G401.6 (cell line): ENCODE measurements around the gene SEMA3F.

Experiments
- FAIRE-seq: peaks from 2 replicates; lab custom pipeline; 2012; peaks lifted over from hg19 to GRCh38; lab: Jason Lieb, UNC

SEMA3F gene

GRCh38 chr3:50132421-50133282 is 22.5 kb upstream of the SEMA3F start:
- FAIRE-seq, result no peak

DNA sequence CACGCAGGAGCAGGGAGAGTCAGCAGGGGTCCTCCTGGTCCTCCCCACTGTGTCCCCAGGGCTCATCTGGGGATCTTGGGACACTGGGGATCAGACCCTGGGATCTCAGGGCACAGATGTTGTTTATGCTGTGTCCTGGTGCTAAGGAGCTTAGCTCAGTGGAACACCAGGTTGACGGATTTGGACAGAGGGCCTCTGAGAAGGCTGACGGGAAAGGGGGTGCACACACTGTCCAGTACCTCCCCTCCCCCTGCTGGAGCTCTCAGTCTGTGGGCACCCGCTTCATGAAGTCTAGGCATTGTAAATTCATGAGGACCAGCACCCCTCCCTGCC is 21.9 kb upstream of the SEMA3F start:
- no peak for FAIRE-seq

GRCh38 chr3:50134367-50134766 is 20.8 kb upstream of the SEMA3F start:
- FAIRE-seq, result no peak

- no peak for FAIRE-seq
Observed at GRCh38 chr3:50135964-50136363, 19.2 kb upstream of the SEMA3F start.

- FAIRE-seq, result no peak
Observed at GRCh38 chr3:50136714-50137405, 18.3 kb upstream of the SEMA3F start.

DNA sequence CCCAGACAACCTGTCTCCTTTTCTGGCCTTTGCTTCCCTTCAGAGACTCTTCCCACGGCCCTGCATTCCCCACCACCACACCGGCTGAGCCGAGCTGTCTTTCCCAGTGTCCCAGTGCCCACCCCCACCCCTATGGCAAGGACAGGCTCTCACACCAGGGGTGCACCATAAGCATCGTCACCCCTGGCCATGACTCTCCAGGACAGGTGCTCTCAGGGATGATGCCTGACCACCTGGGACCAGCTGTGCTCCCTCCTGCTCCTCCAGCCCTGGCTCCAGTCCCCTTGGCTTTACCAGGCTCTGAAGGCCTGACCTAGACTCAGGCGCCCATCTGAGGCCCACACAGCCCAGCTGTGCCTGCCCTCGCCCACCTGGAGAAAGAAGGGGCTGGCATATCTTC is 17.6 kb upstream of the SEMA3F start:
- no peak for FAIRE-seq

DNA sequence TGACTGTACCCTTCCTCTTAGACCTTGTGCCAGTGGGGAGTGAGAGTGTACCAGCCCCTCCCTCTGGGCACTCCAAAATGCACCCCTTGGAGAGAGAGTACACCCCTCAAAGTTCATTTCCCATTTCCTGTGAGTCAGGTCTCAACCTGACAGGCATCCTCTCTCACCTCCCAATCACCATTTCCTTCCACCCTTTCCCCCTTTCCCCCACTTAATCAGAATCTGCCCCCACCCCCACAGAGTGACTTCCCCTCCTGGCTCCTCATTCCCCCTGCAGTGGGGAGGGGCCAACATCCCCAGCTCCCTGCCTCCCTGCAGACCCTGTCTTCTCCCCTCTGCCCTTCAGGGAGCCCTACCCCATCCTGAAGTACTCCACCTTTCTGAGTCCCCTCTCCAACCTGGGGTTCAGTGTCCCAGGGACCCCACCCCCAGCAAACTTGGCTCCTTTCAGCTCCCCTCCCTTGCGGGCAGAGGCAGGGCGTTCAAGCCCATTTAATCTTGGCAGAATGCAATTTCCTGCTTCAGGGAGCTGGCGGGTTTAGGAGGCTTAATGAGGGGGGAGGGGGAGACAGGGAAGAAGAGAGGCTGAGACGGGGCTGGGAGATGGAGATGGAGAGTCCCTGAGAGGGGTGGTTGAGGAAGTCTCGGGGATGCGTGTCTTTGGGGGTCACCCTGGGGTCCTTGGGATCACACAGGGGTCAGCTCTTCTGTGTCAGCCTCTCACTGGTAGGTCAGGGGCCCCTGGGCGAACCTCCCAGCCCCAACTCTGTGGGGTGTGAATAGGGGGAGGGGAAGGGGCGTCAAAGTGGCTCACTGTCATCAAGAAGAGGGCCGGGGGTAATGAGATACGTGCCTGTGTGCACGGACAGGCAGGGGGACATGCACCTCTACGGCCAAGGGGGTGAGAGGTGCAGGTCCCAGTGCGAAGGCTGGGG is 16.6 kb upstream of the SEMA3F start:
- no peak for FAIRE-seq

- FAIRE-seq, result no peak
Observed at GRCh38 chr3:50139308-50139707, 15.8 kb upstream of the SEMA3F start.

DNA sequence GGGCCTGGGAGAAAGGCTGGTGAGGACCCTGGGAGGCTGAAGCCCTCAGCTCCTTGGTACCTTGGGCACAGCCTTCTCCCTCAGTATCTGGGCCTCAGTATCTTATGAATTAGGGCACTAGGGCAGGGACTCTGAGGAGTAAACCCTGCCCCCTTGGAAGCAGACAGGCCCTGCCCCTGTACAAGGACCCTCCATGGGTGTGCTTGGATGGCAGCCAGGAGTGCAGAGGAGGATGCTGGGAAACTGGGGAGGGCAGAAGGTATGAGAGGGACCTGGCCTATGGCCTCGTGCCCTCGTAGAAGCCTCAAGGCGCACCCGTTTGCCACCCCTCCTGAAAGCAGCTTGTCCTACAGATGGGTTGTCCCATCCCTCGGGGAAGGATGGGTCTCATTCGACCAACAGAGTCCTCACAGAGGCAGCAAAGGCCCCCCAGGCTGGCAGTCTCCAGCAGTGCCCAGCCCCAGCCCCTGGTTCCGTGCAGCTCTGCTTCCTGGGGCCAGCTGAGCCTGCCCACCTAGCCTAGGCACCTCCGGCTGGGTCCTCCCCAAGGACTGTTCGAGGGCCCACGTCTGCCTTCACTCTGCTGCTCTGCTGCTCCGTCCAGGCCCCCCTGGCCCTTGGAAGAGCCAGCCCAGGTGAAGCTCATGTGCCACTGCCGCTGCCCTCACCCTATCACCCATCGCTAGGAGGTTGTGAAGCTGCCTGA is 15.3 kb upstream of the SEMA3F start:
- FAIRE-seq, result no peak

- FAIRE-seq, result no peak
Observed at GRCh38 chr3:50140990-50141389, 14.1 kb upstream of the SEMA3F start.

- no peak for FAIRE-seq
Observed at GRCh38 chr3:50146316-50146901, 8.7 kb upstream of the SEMA3F start.

GRCh38 chr3:50147016-50147415 is 8.1 kb upstream of the SEMA3F start:
- FAIRE-seq, result no peak

DNA sequence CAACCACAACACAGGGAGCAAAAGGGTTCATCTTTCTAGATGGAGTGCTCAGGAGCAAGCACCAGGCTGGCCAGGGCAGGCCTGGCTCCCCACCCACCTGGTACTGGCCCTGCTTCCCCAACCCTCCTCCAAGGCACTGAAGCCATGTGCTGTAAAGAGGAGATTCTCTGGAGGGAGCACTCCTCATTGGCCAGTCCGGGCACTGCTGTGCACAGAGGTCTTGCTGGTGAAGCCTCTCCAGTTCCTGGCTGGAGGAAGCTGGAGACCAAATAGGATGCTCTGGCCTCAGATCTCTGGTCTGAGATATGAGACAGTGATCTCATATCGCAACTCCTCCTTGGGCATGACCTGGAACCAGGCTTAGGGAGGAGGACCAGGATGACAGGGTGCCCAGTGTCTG is 7.7 kb upstream of the SEMA3F start:
- FAIRE-seq, result no peak

DNA sequence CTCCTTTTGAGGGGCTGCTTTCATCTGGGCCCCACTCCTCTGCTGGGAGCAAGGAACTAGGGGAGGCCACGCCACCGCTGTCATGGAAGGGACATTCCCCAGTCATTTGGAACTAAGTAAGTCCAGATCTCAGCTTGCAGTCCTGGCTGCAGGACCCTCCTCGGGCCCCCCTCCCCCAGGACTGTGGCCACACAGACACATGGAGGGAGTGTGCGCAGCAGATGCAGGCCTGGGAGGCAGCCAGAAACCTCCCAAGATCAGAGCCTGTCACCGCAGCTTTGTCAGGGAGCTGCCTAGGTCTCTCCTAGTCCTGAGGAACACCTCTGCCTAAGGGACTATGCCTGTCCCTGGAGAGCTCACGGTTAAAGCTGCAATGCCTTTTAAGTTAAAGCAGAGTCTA is 7.3 kb upstream of the SEMA3F start:
- FAIRE-seq, result no peak

- no peak for FAIRE-seq
Observed at GRCh38 chr3:50150404-50150750, 4.7 kb upstream of the SEMA3F start.

DNA sequence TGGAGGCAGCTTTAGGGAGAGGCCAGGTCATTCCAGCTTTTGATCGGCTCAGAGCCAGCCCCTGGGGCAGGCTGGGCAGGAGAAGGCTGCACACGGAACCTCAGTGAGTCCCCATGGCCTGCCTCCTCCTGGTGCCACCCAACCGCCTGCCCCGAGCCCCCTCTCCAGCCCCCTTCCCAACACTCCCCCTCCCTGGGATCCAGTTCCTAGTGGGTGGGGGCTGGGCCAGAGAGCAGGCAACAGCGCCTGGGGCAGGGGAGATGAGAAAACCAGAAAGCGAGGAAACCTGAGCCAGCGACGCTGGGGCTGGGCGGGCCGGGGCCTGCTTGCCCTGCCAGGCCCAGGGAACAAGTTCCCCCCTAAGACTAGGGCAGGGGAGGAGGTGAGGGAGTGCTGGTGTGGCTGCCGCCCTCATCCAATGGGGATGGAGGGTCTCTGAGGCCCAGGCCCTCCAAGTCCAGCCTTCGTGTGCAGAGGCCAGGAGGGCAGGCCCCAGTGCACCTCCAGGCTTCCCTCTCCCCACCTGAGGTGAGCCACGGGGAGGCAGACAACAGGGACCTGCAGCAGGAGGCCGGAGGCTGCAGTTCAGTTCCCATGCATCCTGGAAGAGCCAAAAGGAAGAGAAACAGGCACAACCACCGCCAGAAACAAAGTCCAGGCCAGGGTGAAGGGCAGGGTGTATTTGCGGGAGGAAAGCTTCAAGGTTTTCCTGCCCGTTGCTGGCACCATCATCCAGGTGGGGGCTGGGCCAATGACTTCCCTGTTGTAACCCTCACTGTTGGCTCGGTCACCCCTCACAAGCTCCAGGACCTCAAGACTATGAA is 4.0 kb upstream of the SEMA3F start:
- FAIRE-seq, result no peak

- no peak for FAIRE-seq
Observed at GRCh38 chr3:50151728-50152127, 3.4 kb upstream of the SEMA3F start.

DNA sequence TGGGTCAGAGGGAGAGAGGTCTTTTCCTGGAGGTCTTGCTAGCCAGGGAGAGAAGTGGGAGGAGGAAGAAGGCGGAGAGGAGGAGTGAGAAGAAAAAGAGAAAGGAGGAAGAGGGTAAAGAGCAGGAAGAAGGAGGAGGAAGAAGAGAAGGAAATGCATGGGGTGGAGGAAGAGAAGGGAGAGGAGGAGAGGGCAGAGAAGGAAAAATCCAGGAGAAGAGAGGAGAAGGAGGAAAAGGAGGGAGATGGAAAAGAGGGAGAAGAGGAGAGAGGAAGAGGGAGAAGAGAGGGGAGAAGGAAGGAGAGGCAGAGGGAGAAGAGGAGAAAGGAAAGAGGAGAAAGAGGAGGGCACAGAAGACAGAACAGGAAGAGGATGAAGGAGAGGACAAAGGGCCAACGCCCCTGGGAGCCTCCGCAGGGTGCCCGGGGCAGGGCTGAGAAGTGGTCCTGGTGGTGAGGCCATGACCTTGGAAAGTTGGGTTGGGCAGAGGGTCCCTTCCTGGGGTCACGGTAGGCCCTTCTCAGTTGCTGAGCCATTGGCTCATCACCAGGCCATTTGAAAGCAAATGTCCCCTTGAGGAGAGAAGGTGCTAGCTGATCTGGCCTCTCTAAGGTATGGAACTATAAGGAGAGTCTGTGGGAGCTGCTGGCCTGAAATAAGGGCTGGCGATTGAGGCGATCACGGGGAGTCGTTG is 1.2 kb upstream of the SEMA3F start:
- no peak for FAIRE-seq

GRCh38 chr3:50154476-50154839 is 666 bp upstream of the SEMA3F start:
- no peak for FAIRE-seq

GRCh38 chr3:50155491-50155878 is 361 bp downstream of the SEMA3F start:
- FAIRE-seq, result no peak

- FAIRE-seq, result no peak
Observed at GRCh38 chr3:50155891-50156290, 767 bp downstream of the SEMA3F start.
